Gastroesophageal sphincter (tissue), 3 donors: ENCODE data around the gene HPD.

Experiments
- EP300 ChIP-seq: sonication (generic); formaldehyde crosslinking; IDR thresholded peaks from one replicate; pipeline ENCODE4 v1.6.1; 2017; ENCODE audit warnings: antibody characterized with exemption, mild to moderate bottlenecking
- TF ChIP-seq, protein P1 (sequence below), 4 experiments: fragments of 200-600 bp in 2 of 4; fragments of 450-650 bp in 2 of 4; sonication (generic) in 1 of 4; IDR thresholded peaks; one replicate each; pipeline ENCODE4 v1.5.1; 2017 to 2019; ENCODE audit warnings: antibody characterized with exemption in 4 of 4, mild to moderate bottlenecking in 2 of 4, moderate library complexity in 2 of 4

DNA sequence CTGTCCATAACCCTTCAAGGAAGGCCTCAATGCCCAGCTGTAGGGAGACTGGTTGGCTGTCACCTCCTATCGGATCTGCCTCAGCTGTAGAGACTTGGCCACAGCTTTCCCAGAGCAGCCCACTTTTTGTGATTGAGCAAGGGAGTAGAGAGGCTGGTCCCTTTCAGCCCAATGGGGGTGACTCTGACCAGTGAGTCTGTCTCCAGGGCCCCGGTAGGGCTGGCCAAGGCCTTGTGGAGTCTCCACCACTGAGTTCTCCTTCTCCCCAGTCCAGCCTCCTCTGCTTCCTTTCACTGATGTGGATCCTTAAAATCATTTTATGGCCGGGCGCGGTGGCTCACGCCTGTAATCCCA is 14.5 kb upstream of the HPD start:
- TF ChIP-seq, protein P1, sequence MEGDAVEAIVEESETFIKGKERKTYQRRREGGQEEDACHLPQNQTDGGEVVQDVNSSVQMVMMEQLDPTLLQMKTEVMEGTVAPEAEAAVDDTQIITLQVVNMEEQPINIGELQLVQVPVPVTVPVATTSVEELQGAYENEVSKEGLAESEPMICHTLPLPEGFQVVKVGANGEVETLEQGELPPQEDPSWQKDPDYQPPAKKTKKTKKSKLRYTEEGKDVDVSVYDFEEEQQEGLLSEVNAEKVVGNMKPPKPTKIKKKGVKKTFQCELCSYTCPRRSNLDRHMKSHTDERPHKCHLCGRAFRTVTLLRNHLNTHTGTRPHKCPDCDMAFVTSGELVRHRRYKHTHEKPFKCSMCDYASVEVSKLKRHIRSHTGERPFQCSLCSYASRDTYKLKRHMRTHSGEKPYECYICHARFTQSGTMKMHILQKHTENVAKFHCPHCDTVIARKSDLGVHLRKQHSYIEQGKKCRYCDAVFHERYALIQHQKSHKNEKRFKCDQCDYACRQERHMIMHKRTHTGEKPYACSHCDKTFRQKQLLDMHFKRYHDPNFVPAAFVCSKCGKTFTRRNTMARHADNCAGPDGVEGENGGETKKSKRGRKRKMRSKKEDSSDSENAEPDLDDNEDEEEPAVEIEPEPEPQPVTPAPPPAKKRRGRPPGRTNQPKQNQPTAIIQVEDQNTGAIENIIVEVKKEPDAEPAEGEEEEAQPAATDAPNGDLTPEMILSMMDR (IDR thresholded peaks at IDR 0.05) = no peak
- no peak for TF ChIP-seq EP300
